Measurements from ENCODE around the gene LEMD1.

The LEMD1 gene

GRCh38 chr1:205437570-205437969 lies 15.7 kb upstream of the LEMD1 start:
- Histone ChIP-seq H3K4me3 (ENCODE audit: low read length) (no peak overlapping the region), H3K36me3 (replicated peaks; ENCODE audit: insufficient read depth, low read length) (no peaks in the 10 kb centered on the region), H3K9me2 (replicated peaks; ENCODE audit: insufficient read depth, low read length) (no peaks in the 10 kb centered on the region), H3K4me2 (ENCODE audit: low read depth, low read length) (no peak overlapping the region), H3K4me1 (ENCODE audit: low read length) (peaks cover 52% of the 10 kb centered on the region), H3F3A (ENCODE audit: insufficient read depth, low read length) (peaks cover 29% of the 10 kb centered on the region), H2AFZ (ENCODE audit: low read length) (no peak overlapping the region), H3K9ac (ENCODE audit: low read length) (no peak overlapping the region), H3K27ac (ENCODE audit: low read length) (no peak overlapping the region), H4K20me1 (ENCODE audit: insufficient read depth, low read length) (no peaks in the 10 kb centered on the region), H3K9me3 (replicated peaks; ENCODE audit: insufficient read depth, low read length) (no peaks in the 10 kb centered on the region), H3K79me2 (ENCODE audit: low read length) (no peaks in the 10 kb centered on the region), H3K27me3 (replicated peaks; ENCODE audit: insufficient read depth, low read length) (no peaks in the 10 kb centered on the region)
- TF ChIP-seq, protein P1, sequence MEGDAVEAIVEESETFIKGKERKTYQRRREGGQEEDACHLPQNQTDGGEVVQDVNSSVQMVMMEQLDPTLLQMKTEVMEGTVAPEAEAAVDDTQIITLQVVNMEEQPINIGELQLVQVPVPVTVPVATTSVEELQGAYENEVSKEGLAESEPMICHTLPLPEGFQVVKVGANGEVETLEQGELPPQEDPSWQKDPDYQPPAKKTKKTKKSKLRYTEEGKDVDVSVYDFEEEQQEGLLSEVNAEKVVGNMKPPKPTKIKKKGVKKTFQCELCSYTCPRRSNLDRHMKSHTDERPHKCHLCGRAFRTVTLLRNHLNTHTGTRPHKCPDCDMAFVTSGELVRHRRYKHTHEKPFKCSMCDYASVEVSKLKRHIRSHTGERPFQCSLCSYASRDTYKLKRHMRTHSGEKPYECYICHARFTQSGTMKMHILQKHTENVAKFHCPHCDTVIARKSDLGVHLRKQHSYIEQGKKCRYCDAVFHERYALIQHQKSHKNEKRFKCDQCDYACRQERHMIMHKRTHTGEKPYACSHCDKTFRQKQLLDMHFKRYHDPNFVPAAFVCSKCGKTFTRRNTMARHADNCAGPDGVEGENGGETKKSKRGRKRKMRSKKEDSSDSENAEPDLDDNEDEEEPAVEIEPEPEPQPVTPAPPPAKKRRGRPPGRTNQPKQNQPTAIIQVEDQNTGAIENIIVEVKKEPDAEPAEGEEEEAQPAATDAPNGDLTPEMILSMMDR (IDR thresholded peaks at IDR 0.05; ENCODE audit: low read length) = no peak
- TF ChIP-seq EZH2phosphoT487 (IDR thresholded peaks at IDR 0.05; ENCODE audit: low read length) = no peak
- TF ChIP-seq EZH2 (optimal IDR thresholded peaks at IDR 0.05; ENCODE audit: low read depth, low read length) = no peak
- DNase-seq = no peak

DNA sequence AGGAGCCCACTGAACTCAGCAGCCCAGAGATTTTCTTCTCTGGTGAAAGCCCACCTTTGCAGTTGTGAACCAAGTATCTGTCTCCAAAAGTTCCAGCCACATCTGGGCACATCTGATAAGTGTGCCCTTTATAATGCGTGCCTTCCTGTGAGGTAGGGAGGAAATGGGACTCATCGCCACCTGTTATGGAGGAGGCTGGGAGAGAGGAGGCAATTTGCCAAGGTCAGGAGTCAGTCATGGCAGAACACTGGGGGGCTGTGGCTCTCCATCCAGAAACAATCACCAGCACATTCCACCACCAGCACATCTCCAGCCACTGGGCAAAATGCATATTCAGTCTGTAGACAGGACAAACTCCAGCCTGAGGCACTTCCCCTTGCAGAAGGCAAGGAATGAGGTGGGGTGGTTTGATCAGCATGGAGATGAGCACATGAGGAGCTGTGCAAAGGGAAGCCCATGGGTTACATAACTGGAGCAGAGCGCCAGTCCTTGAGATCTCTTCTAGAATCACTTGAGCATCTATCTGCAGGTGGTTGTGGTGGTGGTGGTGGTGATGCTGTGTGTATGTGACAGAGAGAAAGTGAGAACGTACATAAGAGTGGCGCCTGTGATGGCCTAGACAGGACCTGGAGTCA lies 15.0 kb upstream of the LEMD1 start:
- Histone ChIP-seq H3K4me1 (ENCODE audit: low read length) (peaks cover 46% of the 10 kb centered on the region), H3F3A (ENCODE audit: insufficient read depth, low read length) (peaks cover 24% of the 10 kb centered on the region), H3K4me3 (ENCODE audit: low read length) (no peak overlapping the region), H3K27me3 (replicated peaks; ENCODE audit: insufficient read depth, low read length) (no peaks in the 10 kb centered on the region), H3K9ac (ENCODE audit: low read length) (no peak overlapping the region), H3K79me2 (ENCODE audit: low read length) (no peaks in the 10 kb centered on the region), H3K9me3 (replicated peaks; ENCODE audit: insufficient read depth, low read length) (no peaks in the 10 kb centered on the region), H3K9me2 (replicated peaks; ENCODE audit: insufficient read depth, low read length) (no peaks in the 10 kb centered on the region), H3K36me3 (replicated peaks; ENCODE audit: insufficient read depth, low read length) (no peaks in the 10 kb centered on the region), H4K20me1 (ENCODE audit: insufficient read depth, low read length) (no peaks in the 10 kb centered on the region), H2AFZ (ENCODE audit: low read length) (no peak overlapping the region), H3K4me2 (ENCODE audit: low read depth, low read length) (no peak overlapping the region), H3K27ac (ENCODE audit: low read length) (no peak overlapping the region)
- DNase-seq = no peak
- no peak for TF ChIP-seq EZH2phosphoT487 (IDR thresholded peaks at IDR 0.05; ENCODE audit: low read length)
- TF ChIP-seq EZH2 (optimal IDR thresholded peaks at IDR 0.05; ENCODE audit: low read depth, low read length) = no peak
- TF ChIP-seq, protein P1 (IDR thresholded peaks at IDR 0.05; ENCODE audit: low read length) = no peak

GRCh38 chr1:205435578-205436573 lies 14.0 kb upstream of the LEMD1 start:
- no peak for DNase-seq
- no peak overlapping the region for H3K9ac ChIP-seq (ENCODE audit: low read length)
- H3K4me3 ChIP-seq (ENCODE audit: low read length) = no peak overlapping the region
- H3K9me3 ChIP-seq (replicated peaks; ENCODE audit: insufficient read depth, low read length) = no peaks in the 10 kb centered on the region
- H3K27me3 ChIP-seq (replicated peaks; ENCODE audit: insufficient read depth, low read length) = no peaks in the 10 kb centered on the region
- TF ChIP-seq EZH2 (optimal IDR thresholded peaks at IDR 0.05; ENCODE audit: low read depth, low read length) (no peak), EZH2phosphoT487 (IDR thresholded peaks at IDR 0.05; ENCODE audit: low read length) (no peak)
- TF ChIP-seq, protein P1 (IDR thresholded peaks at IDR 0.05; ENCODE audit: low read length) = no peak
- no peaks in the 10 kb centered on the region for H3K79me2 ChIP-seq (ENCODE audit: low read length)
- H3K4me1 ChIP-seq (ENCODE audit: low read length) = peaks cover 40% of the 10 kb centered on the region
- H2AFZ ChIP-seq (ENCODE audit: low read length) = no peak overlapping the region
- H3K27ac ChIP-seq (ENCODE audit: low read length) = no peak overlapping the region
- H3K9me2 ChIP-seq (replicated peaks; ENCODE audit: insufficient read depth, low read length) = no peaks in the 10 kb centered on the region
- H3K36me3 ChIP-seq (replicated peaks; ENCODE audit: insufficient read depth, low read length) = no peaks in the 10 kb centered on the region
- peaks cover 14% of the 10 kb centered on the region for H3F3A ChIP-seq (ENCODE audit: insufficient read depth, low read length)
- no peaks in the 10 kb centered on the region for H4K20me1 ChIP-seq (ENCODE audit: insufficient read depth, low read length)
- H3K4me2 ChIP-seq (ENCODE audit: low read depth, low read length) = no peak overlapping the region
